Femur (tissue), 1 donor: Measurements from ENCODE around the gene DCBLD1.

Source experiments
- DNase-seq: peaks from one replicate; pipeline ENCODE4 v3.0.0-alpha.2; 2017

DCBLD1 gene

DNA sequence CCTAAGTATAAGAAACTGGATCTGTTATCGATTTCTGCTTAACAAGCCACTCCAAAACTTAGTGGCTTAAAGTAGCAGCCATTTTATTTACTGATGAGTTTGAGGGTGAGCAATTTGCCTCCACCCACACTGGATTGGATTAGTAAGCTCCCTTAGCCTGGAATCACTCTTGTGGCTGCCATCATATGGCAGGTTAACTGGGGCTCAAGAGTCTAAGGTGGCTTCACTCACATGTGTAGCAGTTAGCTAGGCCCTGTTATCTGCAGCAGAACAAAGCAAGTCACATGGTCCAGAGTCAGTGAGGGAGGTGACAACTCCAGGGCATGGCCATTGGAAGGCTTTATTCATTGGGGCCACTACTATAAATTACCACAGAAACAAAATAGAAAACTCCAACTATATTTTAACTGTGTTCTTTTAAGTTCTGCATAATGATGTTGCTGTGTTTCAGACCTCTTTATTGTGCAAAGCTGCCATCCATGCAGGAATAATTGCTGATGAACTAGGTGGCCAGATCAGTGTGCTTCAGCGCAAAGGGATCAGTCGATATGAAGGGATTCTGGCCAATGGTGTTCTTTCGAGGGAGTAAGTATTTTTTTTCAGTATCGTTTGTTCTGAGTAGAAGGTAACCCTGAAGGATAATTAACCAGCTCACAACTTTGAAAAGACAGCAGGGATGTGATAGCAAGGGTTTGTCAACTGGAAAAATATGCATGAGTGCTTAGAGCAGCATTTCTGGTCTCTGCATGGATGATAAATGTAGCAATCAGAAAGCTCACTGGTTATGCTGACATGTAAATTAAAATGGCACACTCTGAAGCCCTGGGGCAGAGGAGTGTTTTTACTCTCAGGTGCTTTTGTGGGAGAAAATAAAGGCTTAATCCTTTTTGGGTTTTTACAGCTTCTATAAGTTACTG is 49.6 kb downstream of the DCBLD1 start:
- DNase-seq, result no peak

DNA sequence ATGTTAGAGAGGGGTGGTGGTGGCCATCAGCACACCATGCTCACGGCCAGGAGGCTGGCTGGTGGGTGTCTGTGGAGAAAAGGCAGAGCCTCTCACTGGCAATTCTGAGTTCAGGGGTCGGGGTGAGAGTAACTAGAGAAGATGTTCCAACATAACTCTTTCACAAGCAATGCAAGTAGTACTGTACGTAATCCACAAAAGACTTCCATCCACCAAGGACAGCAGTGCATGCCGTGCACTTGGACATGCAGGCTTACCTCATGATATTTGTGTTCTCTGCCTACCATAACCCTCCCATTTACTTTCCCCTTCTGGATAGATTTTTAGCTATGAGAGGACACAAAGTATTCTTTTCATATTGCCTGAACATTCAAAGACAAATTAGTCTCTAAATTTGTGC is 51.3 kb downstream of the DCBLD1 start:
- no peak for DNase-seq

DNA sequence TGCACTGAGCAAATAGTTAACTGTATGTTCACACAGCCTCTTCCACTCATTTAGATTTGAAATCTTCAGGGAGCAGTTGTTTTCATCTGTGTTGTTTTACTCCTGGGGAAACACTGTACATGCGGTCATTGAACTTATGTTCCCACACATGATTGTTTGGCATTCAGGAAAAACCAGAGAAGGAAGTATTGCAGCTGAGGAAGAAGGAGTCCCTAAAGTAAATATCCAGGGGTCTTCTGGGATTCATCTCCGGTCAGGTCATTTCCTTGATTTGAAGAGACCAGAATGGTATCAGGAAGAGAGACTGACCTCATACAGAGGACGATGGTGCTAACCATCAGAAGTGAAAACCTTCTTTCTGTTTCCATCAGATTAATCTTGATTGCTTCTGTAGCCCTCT is 52.5 kb downstream of the DCBLD1 start:
- DNase-seq, result no peak

DNA sequence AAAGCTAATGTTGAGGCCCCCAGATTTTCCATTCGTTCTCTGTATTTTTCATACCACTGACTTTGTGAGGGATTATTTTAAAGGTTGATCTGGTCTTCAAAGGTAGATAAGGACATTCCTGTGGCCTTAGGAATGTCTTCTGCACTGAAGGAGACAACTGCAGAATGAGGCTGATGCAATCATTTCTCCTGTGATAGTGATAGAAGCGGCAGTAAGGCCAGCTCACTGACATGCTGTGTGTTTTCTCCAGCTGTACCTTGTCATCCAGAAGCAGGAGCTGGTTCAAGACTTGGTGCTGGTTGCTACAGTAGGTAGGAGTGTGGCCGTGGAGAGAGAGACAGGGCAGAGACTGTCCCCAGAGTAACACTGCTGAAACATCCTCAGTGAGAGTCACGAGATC is 53.8 kb downstream of the DCBLD1 start:
- no peak for DNase-seq

DNA sequence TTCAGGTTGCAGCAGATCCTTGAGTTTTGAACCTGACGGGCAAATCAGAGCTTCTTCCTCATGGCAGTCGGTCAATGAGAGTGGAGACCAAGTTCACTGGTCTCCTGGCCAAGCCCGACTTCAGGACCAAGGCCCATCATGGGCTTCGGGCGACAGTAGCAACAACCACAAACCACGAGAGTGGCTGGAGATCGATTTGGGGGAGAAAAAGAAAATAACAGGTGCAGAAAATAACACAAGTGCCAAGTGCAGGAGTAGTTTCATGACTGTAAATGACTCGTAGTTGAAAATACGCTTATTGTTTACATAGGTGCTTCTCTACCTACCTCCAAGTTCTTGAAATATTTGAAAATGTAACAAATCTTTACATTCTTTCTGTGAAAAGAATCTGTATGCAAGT is 56.1 kb downstream of the DCBLD1 start:
- no peak for DNase-seq

DNA sequence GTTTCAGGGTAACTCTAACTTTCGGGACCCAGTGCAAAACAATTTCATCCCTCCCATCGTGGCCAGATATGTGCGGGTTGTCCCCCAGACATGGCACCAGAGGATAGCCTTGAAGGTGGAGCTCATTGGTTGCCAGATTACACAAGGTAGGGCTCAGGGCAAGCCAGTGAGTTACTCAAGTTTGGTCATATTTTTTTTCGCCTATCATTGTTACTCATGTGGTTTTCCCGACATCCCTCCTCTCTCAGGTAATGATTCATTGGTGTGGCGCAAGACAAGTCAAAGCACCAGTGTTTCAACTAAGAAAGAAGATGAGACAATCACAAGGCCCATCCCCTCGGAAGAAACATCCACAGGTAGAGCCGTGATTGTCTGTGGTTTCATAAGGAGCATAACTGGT is 58.2 kb downstream of the DCBLD1 start:
- DNase-seq, result no peak

DNA sequence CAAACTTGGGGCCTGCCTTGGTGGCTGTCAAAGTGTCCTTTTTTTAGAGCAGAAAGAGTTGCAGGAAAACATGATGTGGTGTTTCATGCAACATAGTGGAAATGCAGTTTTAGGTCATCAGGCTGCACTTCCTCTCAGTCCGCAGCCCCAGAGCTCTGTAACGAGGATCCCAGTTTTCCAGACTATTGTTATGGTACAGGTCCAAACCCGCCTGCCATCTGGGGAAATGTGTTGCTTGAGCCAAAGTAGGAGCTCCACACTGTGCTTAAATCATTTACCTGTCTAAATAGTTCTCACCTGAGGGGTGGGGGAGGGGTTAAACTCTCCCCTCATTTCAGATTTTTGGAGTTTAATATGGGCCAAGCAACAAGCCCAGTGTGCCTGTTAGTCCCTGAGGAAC is 60.0 kb downstream of the DCBLD1 start:
- no peak for DNase-seq

DNA sequence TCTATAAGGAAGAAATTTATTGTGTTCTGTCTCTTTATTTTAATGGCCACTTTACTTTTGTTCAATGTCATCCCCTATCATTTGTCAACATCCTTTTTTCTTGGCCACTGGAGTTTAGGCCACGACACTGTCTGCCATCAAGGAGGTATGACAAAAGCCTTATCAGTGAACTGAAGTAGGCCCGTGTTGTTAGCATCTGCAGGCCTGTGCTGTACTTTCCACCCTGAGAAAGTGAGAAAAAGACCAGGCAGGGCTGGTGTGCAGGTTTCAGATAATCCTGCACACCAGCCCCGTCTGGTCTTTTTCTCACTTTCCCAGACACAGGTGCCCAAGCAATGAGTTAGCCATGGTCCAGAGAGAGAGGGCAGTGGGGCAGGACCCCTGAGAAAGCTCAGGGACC is 62.2 kb downstream of the DCBLD1 start:
- no peak for DNase-seq

DNA sequence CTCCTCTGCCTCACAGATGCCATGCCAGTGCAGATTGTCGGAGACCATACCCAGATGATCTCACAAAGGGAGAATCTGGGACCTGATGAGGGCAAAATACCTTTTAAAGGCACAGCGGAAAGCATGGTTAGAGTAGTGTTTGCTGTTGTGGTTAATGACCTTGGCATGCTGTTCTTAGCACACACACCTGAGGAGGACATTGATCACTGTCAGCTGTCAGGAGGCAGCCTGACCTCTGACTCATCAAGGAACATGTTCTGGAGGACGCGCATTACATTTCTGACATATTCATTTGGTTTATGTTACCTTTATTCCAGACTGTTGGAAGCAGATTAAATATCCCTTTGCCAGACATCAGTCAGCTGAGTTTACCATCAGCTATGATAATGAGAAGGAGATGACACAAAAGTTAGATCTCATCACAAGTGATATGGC is 62.7 kb downstream of the DCBLD1 start:
- no peak for DNase-seq

DNA sequence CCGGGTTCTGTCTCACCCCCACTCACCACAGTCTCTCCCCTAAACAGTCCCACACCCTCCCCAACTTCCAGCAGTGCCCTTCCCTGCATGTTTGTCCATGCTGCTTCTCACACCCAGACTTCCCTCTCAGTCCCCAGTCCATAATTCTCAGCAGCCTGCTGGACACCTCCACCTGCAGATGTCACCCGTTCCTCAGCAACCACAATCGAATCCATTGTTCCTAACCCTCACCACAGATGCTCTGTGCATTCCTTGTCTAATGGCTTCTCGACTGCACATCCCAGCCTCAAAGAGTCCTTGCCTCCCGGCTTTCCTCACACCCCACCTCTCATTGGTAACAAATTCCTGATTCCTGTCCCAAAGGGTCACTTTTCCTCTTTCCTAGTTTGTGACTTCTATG is 64.2 kb downstream of the DCBLD1 start:
- no peak for DNase-seq

DNA sequence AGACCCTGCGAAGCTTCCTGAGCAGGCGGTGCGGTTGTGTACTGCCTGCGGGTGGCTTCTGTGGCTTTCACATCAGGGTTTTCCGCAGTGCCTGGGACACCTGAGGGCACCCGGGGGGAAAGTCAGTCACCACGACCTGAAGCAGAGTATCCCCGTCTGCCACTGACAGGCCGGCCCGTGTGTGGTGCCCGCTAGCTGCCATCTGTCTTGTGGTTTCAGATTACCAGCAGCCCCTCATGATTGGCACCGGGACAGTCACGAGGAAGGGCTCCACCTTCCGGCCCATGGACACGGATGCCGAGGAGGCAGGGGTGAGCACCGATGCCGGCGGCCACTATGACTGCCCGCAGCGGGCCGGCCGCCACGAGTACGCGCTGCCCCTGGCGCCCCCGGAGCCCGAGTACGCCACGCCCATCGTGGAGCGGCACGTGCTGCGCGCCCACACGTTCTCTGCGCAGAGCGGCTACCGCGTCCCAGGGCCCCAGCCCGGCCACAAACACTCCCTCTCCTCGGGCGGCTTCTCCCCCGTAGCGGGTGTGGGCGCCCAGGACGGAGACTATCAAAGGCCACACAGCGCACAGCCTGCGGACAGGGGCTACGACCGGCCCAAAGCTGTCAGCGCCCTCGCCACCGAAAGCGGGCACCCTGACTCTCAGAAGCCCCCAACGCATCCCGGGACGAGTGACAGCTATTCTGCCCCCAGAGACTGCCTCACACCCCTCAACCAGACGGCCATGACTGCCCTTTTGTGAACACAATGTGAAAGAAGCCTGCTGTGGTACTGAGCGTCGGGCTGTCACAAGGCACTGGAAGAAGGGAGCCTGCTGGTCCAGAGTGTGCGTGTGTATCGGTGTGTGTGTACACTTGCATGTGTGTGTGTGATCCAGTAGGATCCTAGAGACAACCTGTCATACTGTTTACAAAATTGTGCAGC is 65.5 kb downstream of the DCBLD1 start:
- peak; percentile 81 for DNase-seq

DNA sequence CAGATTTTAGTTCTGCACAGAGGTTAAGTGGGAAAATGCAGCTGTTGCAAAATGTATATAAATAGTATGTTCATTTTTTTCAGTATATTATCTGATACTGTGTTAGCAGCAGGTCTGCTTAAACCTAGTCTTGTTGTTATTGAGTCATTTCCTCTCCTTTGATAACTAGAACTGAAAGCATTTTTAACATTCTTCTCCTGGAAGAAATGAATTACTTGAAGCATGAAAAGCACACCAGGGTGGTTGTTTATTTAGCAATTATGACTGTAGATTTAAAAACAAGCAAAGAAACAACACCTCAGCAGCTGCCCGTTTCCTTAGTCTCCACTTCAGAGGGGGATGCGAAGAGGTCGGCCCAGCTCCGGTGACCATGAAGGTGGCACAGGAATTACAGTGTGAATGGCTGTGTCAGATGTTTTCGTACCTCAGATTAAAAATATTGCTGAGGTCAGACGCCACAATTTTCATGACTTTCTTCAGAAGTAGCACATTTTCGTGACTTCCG is 66.4 kb downstream of the DCBLD1 start:
- no peak for DNase-seq

DNA sequence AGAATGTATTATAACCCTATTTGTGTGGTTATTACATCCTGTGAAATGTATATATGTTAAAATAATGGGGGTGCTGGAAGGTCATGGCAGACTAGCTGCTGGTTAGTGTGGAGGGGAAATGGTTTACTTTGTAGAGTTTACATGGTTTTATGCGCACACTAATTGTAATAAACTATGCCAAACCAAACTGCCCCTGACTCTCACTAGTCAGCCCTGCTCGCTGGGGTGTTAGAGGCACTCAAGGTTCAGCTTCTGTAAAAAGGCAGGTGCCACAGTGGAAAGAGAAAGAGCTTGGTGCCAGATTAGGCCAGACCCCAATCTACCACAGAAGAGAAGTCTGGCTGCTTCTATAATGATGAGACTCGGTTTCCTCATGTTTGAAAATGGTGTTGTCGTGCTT is 67.1 kb downstream of the DCBLD1 start:
- DNase-seq, result no peak

DNA sequence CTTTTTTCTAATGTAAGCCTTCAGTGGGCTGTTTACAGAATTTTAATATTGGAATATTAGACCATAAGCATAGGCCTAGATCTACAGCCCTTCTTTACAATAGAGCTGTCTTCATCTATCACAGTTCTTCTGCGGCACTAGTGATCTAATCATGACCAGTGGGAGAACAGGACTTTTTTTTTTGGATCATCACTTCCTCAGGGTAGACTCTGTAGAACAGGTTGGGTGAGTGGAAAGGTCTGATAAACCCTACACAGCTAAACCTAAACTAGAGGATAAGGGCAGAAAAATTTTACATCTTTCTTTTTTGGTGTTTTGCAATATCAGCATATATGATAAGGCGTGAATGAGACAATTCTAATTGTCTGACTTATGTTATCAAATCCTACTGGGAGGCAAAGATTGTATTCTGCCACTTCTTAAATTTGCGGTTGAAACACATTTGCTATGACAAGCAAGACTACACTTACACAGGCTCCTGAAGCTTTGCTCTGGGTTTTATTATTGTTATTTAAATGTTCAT is 67.7 kb downstream of the DCBLD1 start:
- no peak for DNase-seq

DNA sequence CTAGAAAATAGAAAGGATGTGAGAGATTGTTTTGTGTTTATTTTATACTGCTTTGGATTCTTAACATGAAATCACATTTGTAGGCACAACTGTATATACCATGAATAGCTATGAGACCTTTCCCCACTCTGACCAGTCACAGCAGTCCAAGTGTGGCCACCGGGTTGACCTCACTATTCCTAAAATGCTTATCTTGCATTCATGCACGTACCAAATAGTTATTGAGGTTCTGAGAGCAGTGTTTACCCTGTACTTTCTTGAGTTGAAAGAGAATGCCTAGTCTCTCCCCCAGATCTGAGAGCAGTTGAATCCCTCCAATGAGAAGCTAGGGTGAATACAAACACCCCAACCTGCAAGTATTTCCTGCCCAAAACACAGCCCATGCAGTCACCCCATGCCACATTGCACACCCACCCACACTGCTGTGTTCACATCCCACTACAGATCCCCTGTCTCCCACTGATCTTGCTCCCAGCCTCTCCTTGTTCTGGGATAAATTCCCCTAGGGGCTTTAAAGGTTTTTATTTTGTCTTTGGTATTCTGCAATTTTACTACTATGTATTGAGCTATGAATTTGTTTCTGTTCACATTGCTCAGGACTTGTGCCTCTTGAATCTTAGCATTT is 68.3 kb downstream of the DCBLD1 start:
- DNase-seq, result no peak

DNA sequence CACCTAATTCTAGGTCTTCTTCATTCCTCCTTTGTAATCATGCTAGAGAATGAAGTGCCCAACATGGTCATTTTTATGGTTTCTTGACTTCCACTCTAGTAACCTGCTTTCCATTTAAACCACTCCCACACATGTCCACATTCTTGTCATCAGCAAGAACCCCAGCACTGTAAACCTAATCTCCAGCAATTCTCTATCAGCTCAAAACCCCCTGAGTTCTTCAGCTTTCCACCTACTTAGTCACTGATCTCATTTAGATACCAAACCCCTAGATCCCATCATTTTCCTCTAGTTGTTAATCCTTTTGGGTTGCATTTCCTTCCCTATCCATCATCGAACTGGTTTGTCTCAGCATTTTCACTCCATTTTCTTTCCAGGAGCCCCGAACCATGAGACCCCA is 70.1 kb downstream of the DCBLD1 start:
- no peak for DNase-seq

DNA sequence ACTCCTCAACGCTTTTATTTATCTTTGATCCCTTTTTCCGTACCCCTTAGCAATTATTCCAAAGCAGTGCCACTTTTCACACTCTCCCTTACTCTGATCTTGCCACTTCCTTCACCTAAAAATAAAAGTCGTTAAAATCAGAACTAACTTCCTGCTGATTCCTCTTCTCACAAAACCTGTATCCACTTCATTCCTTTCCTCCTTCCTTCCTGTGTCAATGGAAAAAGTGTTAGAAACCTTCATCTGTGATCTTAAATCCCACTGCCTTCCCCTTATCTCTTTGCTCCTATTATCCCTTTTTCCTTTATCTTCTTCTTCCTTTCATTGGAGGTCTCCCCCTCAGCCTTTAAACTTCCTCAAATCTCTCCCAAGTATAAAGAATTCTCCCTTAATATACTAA is 70.7 kb downstream of the DCBLD1 start:
- DNase-seq, result no peak

DNA sequence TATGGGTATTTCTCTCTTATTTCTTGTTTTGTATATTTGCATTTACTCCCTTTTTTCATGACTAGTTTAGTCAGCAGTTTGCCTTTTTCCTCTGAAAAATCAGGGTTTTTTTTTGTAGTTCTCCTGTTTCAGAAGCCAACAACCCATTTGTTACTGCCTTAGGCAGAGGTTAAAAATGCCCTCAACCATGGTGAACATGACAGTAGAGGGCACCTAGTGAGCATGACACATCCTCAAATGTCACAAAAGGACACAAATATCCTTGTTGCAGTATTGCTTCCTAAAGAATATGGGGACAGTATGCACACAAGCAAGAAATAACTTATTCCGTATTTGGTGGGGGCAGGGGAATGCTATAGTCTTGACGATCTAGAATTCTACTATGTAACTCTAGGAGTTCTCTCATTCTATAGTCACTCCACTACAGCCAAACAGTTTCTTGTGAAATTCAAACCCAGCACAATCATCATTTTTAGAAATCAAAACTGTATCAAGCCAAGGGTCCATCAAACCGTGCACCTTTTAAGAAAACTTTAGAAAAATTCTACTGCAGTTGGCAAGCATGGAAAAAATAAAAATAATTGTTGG is 72.9 kb downstream of the DCBLD1 start:
- no peak for DNase-seq

DNA sequence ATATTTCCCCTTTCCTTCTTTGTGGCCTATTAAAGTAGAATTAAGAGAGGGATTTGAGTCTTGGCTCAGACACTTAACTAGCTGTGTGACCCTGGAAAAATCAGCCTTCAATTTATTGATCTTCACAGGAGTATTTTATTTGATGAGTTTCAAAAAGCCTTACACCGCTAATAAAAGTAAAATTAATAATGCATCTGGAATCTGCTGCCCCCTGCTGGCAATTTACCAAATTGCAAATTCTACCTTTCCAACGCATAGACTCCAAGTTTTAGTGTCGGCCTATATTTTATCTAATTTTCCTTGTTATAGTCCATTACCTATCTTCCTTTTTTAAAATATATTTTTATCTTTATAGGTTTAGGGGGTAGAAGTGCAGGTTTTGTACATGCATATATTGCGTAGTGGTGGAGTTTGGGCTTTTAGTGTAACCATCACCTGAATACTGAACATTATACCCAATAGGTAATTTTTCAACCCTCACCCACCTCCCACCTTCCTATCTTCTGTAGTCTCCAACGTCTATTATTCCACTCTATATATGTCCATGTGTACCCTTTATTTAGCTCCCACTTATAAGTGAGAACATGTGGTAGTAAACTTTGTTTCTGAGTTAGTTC is 73.5 kb downstream of the DCBLD1 start:
- peak; percentile 56 for DNase-seq

DNA sequence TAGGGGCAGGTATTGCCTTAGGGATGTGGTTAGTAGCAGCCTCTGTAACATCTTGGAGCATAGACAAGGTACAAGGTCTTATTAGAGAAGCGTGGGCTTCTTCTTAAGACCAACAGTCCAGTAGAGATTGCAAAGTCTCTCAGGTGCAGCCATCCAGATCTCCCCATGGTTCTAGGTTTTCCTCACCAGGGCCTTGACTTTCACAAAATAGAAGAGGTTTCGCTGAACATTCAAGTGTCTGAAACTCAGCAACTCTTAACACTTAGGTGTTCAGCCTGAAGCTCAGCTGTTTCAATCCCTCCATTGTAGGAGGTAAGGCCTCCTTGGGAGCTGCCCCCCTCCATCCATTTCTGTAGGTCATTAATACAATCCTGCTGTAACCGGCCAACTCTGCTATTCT is 75.5 kb downstream of the DCBLD1 start:
- no peak for DNase-seq

DNA sequence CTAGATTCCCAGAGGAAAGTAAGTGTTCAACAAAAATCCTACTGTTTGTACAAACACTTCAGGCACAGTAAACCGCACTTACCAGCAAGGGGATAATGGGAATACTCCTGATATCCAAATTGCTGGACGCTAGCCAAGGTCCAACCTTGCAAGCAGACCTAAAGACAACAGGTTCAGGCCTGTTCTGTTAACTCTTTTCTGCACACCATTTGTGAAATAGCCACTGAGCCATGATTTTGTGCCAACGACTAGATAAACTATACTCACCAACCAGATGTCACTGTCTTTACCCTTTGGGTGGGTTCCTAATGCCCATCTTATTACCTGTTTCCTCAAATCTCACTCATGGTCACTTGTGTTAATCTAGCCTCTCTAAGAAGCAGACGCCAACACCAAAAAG is 76.3 kb downstream of the DCBLD1 start:
- DNase-seq, result no peak

DNA sequence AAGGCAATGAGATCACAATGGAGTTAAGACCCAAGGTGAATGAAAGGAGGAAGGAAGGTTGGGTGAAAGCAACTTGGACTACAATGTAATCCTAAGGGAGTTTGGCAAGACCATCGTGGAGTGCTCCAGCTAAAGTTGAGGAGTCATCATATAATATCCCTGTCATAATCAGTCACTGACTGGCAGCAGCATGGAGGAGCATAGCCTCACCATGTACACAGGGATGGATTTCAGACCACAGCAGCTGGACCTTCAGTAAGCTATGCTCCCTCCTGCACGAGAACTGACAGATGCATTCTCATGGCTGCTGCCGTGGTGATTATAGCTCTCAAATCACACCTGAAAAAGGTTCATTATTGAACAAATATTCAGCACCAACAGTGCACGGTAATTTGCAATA is 76.8 kb downstream of the DCBLD1 start:
- no peak for DNase-seq
